ENCODE results near the gene FAM3D. TPM values are rescaled to one million over a fixed set of nuclear protein-coding genes. Genes with fewer than 3 reads are reported as not detected.

FAM3D gene
- polyA plus RNA-seq, 3 donors: 0.28 to 1.9 (median 0.71) TPM

GRCh38 chr3:58629629-58630028, 36.9 kb downstream of the FAM3D start:
- H3K9ac ChIP-seq (ENCODE audit: insufficient read depth, low read length, poor library complexity, severe bottlenecking): no peak overlapping the region
- H3K79me2 ChIP-seq (ENCODE audit: insufficient read depth, low read length): no peaks in the 10 kb centered on the region
- Mint-ChIP-seq H3K27ac (no peak overlapping the region), H3K4me1 (no peaks in the 10 kb centered on the region), H3K27me3 (ENCODE audit: low read depth in 3 of 3) (peaks cover 3 to 5% (median 5%) of the 10 kb centered on the region in 3 donors), H3K4me3 (no peak overlapping the region), H3K36me3 (no peaks in the 10 kb centered on the region), H3K9me3 (no peaks in the 10 kb centered on the region)
- DNase-seq: no peak
- H4K20me1 ChIP-seq (ENCODE audit: insufficient read depth, low read length): no peaks in the 10 kb centered on the region
- no peaks in the 10 kb centered on the region for H3K36me3 ChIP-seq (replicated peaks in 1 of 2; ENCODE audit: control insufficient read depth in 1 of 2, insufficient read depth in 2 of 2, low read length in 2 of 2)
- no peaks in the 10 kb centered on the region for H3K9me3 ChIP-seq (replicated peaks in 1 of 2; ENCODE audit: control insufficient read depth in 1 of 2, insufficient read depth in 1 of 2, low read length in 2 of 2)
- WGBS (ENCODE audit: insufficient coverage): no CpG with 5 or more reads among the region's 2 CpGs
- no peaks in the 10 kb centered on the region for H3K4me1 ChIP-seq (ENCODE audit: control insufficient read depth in 1 of 2, insufficient read depth in 2 of 2, low read length in 2 of 2)
- H3K4me3 ChIP-seq (replicated peaks in 1 of 3; ENCODE audit: low read depth in 2 of 3, low read length in 3 of 3): no peak overlapping the region
- no peak overlapping the region for H3K27ac ChIP-seq (ENCODE audit: low read depth in 1 of 2, low read length in 2 of 2)
- intact Hi-C loops (cut with micrococcal nuclease): loop anchor here (5.0 to 10.0 kb wide), 2 partner anchors 315 to 322 kb away; partner anchors contain the start of genes HTD2 (in 1 of the 2) and RPP14 (in 1 of the 2)
- TF ChIP-seq CTCF (IDR thresholded peaks at IDR 0.05): no peak
- no peaks in the 10 kb centered on the region for H3K27me3 ChIP-seq (ENCODE audit: control insufficient read depth in 2 of 2, insufficient read depth in 2 of 2, low read length in 2 of 2)
- H3K4me2 ChIP-seq (replicated peaks; ENCODE audit: extremely low read depth, low read length, poor library complexity, severe bottlenecking): no peak overlapping the region
- H2AFZ ChIP-seq (ENCODE audit: insufficient read depth, low read depth, low read length, poor library complexity, severe bottlenecking): no peak overlapping the region

- Histone ChIP-seq H3K4me2 (replicated peaks; ENCODE audit: extremely low read depth, low read length, poor library complexity, severe bottlenecking) (no peak overlapping the region), H4K20me1 (ENCODE audit: insufficient read depth, low read length) (no peaks in the 10 kb centered on the region), H3K36me3 (replicated peaks in 1 of 2; ENCODE audit: control insufficient read depth in 1 of 2, insufficient read depth in 2 of 2, low read length in 2 of 2) (no peaks in the 10 kb centered on the region), H3K4me1 (ENCODE audit: control insufficient read depth in 1 of 2, insufficient read depth in 2 of 2, low read length in 2 of 2) (no peaks in the 10 kb centered on the region), H3K9me3 (replicated peaks in 1 of 2; ENCODE audit: control insufficient read depth in 1 of 2, insufficient read depth in 1 of 2, low read length in 2 of 2) (no peaks in the 10 kb centered on the region), H3K79me2 (ENCODE audit: insufficient read depth, low read length) (no peaks in the 10 kb centered on the region), H3K9ac (ENCODE audit: insufficient read depth, low read length, poor library complexity, severe bottlenecking) (no peak overlapping the region), H2AFZ (ENCODE audit: insufficient read depth, low read depth, low read length, poor library complexity, severe bottlenecking) (no peak overlapping the region), H3K4me3 (replicated peaks in 1 of 3; ENCODE audit: low read depth in 2 of 3, low read length in 3 of 3) (no peak overlapping the region), H3K27ac (ENCODE audit: low read depth in 1 of 2, low read length in 2 of 2) (no peak overlapping the region), H3K27me3 (ENCODE audit: control insufficient read depth in 2 of 2, insufficient read depth in 2 of 2, low read length in 2 of 2) (no peaks in the 10 kb centered on the region)
- H3K9me3 Mint-ChIP-seq: no peaks in the 10 kb centered on the region
- H3K4me3 Mint-ChIP-seq: no peak overlapping the region
- TF ChIP-seq CTCF (IDR thresholded peaks at IDR 0.05): no peak
- no peaks in the 10 kb centered on the region for H3K4me1 Mint-ChIP-seq
- no peak for DNase-seq
- WGBS (ENCODE audit: insufficient coverage): 95% methylated on average over 3 of the region's 13 CpGs
- H3K36me3 Mint-ChIP-seq: no peaks in the 10 kb centered on the region
- intact Hi-C loops (cut with micrococcal nuclease): loop anchor here in 1 of 2 donors (10.0 kb wide), 1 partner anchor 314 kb away; no protein-coding TSS in a partner anchor
- no peak overlapping the region for H3K27ac Mint-ChIP-seq
- H3K27me3 Mint-ChIP-seq (ENCODE audit: low read depth in 3 of 3): peaks cover 3 to 5% (median 5%) of the 10 kb centered on the region in 3 donors
Observed at GRCh38 chr3:58628823-58629562, 37.6 kb downstream of the FAM3D start.
